Adrenal gland (tissue), 5 donors: Measurements from ENCODE around the gene ZNF792.

Experiments
- CTCF ChIP-seq, 6 experiments: fragments of 450-650 bp in 4 of 6; fragments of 200-600 bp in 2 of 6; sonication (generic) in 1 of 6; IDR thresholded peaks; 1 replicate in 5 of 6; 2 replicates in 1 of 6; pipeline versions ENCODE4 v1.5.1 to v1.8.0; 2016 to 2021; ENCODE audit warnings: antibody characterized with exemption in 6 of 6, mild to moderate bottlenecking in 2 of 6, moderate library complexity in 1 of 6
- POLR2A ChIP-seq, 2 donors: fragments of 450-650 bp; IDR thresholded peaks; one replicate each; pipeline ENCODE4 v1.6.1; 2017; ENCODE audit warnings: antibody characterized with exemption in 2 of 2, mild to moderate bottlenecking in 2 of 2, moderate library complexity in 1 of 2
- donor health status: DM: no; HTN: no; CAD: no.

- no peak for TF ChIP-seq CTCF (IDR thresholded peaks at IDR 0.05)
- TF ChIP-seq POLR2A (IDR thresholded peaks at IDR 0.05): no peak
These were observed 18.2 kb upstream of the ZNF792 start for GRCh38 chr19:34982275-34982674.
